Common myeloid progenitor, CD34-positive (primary cell): ENCODE data around the gene CD99.

Experiments
- CTCF ChIA-PET: fragments of 350-600 bp; sonication (Branson Sonifier 250); formaldehyde crosslinking; loops from one replicate; lab custom pipeline; 2021; ENCODE audit warnings: antibody characterized with exemption; lab: Charles Lee
- POLR2A ChIA-PET: fragments of 350-600 bp; sonication (Branson Sonifier 250); formaldehyde crosslinking; loops from one replicate; lab custom pipeline; 2021; ENCODE audit warnings: antibody characterized with exemption; lab: Charles Lee
- DNase-seq, 3 donors: peaks; one replicate each; pipeline versions ENCODE4 v3.0.0 to v3.0.0-alpha.2; 2013
- H3K27ac ChIP-seq, 2 experiments: 1 replicate in 1 of 2; 2 replicates in 1 of 2; pipeline ENCODE4 v1.7.0; 2013; ENCODE audit warnings: inconsistent platforms in 2 of 2, low read length in 2 of 2, mild to moderate bottlenecking in 2 of 2, low read depth in 1 of 2, moderate library complexity in 1 of 2; ENCODE audit not compliant: severe bottlenecking in 2 of 2, insufficient read depth in 1 of 2, poor library complexity in 1 of 2
- H3K27me3 ChIP-seq, 5 experiments: replicated peaks in 2 of 5; 1 replicate in 3 of 5; 2 replicates in 2 of 5; pipeline versions ENCODE4 v1.6.1 to v1.7.0; 2013; ENCODE audit warnings: low read length in 4 of 5, mild to moderate bottlenecking in 2 of 5, moderate library complexity in 2 of 5, inconsistent platforms in 1 of 5; ENCODE audit not compliant: insufficient read depth in 5 of 5, control insufficient read depth in 4 of 5
- H3K36me3 ChIP-seq, 4 experiments: 1 replicate in 2 of 4; 2 replicates in 2 of 4; pipeline versions ENCODE4 v1.6.1 to v1.7.0; 2013; ENCODE audit warnings: low read length in 3 of 4, control low read depth in 1 of 4, mild to moderate bottlenecking in 1 of 4; ENCODE audit not compliant: control insufficient read depth in 4 of 4, insufficient read depth in 4 of 4
- H3K4me1 ChIP-seq, 4 experiments: 1 replicate in 3 of 4; 2 replicates in 1 of 4; pipeline versions ENCODE4 v1.6.1 to v1.7.1; 2013; ENCODE audit warnings: low read length in 3 of 4, mild to moderate bottlenecking in 3 of 4, control low read depth in 1 of 4, inconsistent platforms in 1 of 4, moderate library complexity in 1 of 4; ENCODE audit not compliant: control insufficient read depth in 4 of 4, insufficient read depth in 4 of 4; ENCODE audit errors: control extremely low read depth in 1 of 4
- H3K4me3 ChIP-seq, 7 experiments: 1 replicate in 4 of 7; 2 replicates in 3 of 7; pipeline versions ENCODE4 v1.5.1 to v1.7.0; 2013; ENCODE audit warnings: mild to moderate bottlenecking in 7 of 7, low read length in 6 of 7, moderate library complexity in 6 of 7, inconsistent platforms in 2 of 7, low read depth in 2 of 7, control low read depth in 1 of 7; ENCODE audit not compliant: insufficient read depth in 4 of 7, control insufficient read depth in 1 of 7; ENCODE audit errors: extremely low read depth in 1 of 7
- H3K9me3 ChIP-seq, 5 experiments: 1 replicate in 4 of 5; 2 replicates in 1 of 5; pipeline versions ENCODE4 v1.6.1 to v1.7.1; 2013; ENCODE audit warnings: low read length in 4 of 5, mild to moderate bottlenecking in 2 of 5, inconsistent platforms in 1 of 5, low read depth in 1 of 5, moderate library complexity in 1 of 5; ENCODE audit not compliant: control insufficient read depth in 4 of 5, insufficient read depth in 2 of 5; ENCODE audit errors: control extremely low read depth in 1 of 5
- WGBS: methylation state at CpG from one replicate; pipeline ENCODE4 v1.1.5; 2013; ENCODE audit not compliant: insufficient coverage; 5-methylcytosine and 5-hydroxymethylcytosine counted together

Gene CD99

DNA sequence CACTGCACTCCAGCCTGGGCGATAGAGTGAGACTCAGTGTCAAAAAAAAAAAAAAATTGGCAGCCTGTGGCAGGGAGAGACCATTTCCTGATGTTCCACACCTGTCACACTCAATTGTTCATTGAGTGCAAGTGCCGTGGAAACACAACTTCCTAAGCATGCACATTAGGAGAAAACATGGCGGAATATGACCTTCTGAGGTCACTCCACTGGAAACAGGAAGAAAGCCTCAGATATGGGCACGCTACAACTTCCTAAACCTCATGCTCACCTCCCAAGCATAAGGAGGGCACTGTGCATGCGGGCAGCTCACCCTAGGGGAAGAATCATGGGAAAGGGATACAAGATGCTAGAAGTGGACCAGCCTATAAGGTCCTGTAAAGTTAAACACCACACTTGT is 28.5 kb upstream of the CD99 start:
- Histone ChIP-seq H3K36me3 (peaks cover 0 to 2% (median 0%) of the 10 kb centered on the region in 4 experiments), H3K4me1 (peaks cover 0 to 10% (median 3%) of the 10 kb centered on the region in 4 experiments), H3K9me3 (no peaks in the 10 kb centered on the region), H3K4me3 (no peak overlapping the region), H3K27ac (no peak overlapping the region), H3K27me3 (no peaks in the 10 kb centered on the region)
- CTCF ChIA-PET: no interaction called here
- no peak for DNase-seq
- POLR2A ChIA-PET: no interaction called here
- WGBS: 89% methylated on average over 3 of the region's 5 CpGs

DNA sequence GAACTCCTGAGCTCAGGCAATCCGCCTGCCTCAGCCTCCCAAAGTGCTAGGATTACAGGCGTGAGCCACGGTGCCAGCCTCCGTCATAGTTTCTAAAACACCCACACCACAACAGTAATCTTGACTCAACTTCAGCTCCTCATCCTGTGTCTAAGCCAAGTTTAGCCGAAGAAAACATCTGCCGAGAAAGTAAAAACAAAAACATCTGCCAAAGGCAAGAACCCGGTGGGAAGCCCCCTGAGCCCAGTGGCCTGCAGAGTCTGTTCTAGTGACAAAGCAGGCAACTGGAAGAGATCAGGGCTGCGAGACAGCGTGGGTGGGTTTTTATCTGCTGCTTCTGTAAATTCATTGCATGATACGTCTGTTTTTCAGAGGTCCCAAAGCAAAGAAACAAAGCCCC is 26.6 kb upstream of the CD99 start:
- no peak for DNase-seq
- H3K36me3 ChIP-seq: peaks cover 0 to 2% (median 0%) of the 10 kb centered on the region in 4 experiments
- no peak overlapping the region for H3K27ac ChIP-seq
- ChIA-PET POLR2A (no interaction called here), CTCF (no interaction called here)
- H3K9me3 ChIP-seq: no peaks in the 10 kb centered on the region
- no peak overlapping the region for H3K4me3 ChIP-seq
- peaks cover 0 to 5% (median 0%) of the 10 kb centered on the region in 4 experiments for H3K4me1 ChIP-seq
- 100% methylated on average over 4 of the region's 10 CpGs for WGBS
- no peaks in the 10 kb centered on the region for H3K27me3 ChIP-seq

DNA sequence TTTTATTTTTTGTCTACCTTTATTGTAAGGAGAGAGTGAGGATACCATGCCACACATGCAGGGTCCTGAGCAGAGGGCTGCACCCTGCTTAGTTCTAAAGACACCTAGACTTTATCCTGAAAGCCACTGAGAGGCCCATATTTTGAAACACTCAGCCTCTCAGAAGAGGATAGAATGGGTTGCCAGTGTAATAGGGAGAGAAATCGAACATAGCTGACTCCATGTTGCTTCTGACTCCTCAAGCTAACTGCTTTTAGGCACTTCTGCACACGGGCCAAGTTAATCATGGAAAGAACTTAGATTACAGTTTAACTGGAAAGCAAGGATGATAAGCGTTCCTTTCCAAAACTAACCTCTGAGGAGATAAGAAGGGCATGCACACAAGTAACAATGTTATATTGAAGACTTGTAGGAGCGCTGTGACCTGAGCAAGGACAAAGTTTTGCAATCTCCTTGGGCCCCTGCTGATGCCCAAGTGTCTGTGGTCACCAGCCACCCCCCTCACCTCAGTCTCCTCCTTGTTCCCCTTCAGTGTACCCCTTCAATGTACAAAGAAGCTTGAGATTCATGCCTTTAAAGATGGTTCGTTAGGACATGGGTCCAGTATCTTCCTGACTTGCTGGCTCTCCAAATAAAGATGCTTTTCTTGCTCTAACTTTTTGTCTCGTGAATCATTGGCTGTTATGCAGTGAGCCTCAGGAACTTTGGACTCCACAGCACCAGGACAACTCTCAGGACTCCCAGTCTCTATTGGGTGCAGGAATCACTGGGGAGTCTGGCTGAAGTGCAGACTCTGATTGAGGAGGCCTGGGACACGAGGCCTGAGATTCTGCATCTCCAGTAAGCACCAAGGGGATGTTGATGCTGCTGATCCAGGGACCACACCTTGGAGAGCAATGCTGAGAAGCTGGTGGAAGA is 25.4 kb upstream of the CD99 start:
- Histone ChIP-seq H3K27ac (no peak overlapping the region), H3K9me3 (no peaks in the 10 kb centered on the region), H3K36me3 (peaks cover 0 to 2% (median 0%) of the 10 kb centered on the region in 4 experiments), H3K4me3 (no peak overlapping the region), H3K4me1 (peaks cover 0 to 5% (median 0%) of the 10 kb centered on the region in 4 experiments), H3K27me3 (no peaks in the 10 kb centered on the region)
- ChIA-PET POLR2A (no interaction called here), CTCF (no interaction called here)
- DNase-seq: no peak
- WGBS: 97% methylated on average over 7 of the region's 7 CpGs

DNA sequence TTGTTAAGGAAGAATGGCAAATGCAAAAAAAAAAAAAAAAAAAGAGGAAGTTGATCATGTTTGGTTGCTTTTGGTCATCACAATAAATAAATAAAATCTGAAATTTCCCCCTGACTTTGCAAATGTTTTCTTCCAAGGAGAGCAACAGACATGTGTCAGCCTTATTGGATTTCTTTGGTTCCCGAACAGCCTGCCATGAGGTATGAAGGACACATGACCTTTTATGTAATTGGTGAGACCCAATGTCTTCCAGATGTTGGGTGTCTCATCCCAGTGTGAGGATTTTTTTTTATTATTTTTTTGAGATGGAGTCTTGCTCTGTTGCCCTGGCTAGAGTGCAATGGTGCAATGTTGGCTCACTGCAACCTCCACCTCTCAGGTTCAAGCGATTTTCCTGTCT is 24.6 kb upstream of the CD99 start:
- ChIA-PET POLR2A (no interaction called here), CTCF (no interaction called here)
- Histone ChIP-seq H3K4me1 (peaks cover 0 to 5% (median 0%) of the 10 kb centered on the region in 4 experiments), H3K27me3 (no peaks in the 10 kb centered on the region), H3K36me3 (peaks cover 0 to 2% (median 0%) of the 10 kb centered on the region in 4 experiments), H3K9me3 (no peaks in the 10 kb centered on the region), H3K27ac (no peak overlapping the region), H3K4me3 (no peak overlapping the region)
- 95% methylated on average over 2 of the region's 2 CpGs for WGBS
- peak in 1 of 3 donors; percentile 27 for DNase-seq

DNA sequence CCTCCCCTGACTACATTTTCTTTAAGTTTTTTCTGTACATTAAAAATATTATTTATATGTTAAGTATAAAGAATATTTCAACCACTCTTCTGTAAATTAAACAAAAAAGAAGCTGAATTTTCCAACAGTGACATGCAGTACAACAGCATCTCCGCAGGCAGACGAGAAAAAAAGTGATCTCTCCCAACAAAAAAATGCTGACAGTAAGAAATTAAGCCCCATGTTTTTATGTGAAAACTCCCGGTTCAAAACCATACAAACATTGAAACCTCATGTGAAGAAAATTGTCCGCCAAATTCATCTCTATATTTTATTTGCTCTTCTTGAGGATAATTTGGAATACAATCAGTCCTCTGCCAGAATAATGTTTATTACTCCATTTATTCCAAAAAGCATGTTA is 20.1 kb upstream of the CD99 start:
- POLR2A ChIA-PET: no interaction called here
- DNase-seq: no peak
- no peaks in the 10 kb centered on the region for H3K9me3 ChIP-seq
- WGBS: 63% methylated on average over 3 of the region's 4 CpGs
- CTCF ChIA-PET: no interaction called here
- peaks cover 0 to 2% (median 0%) of the 10 kb centered on the region in 4 experiments for H3K4me1 ChIP-seq
- H3K27ac ChIP-seq: no peak overlapping the region
- H3K36me3 ChIP-seq: peaks cover 0 to under 1% (median 0%) of the 10 kb centered on the region in 4 experiments
- no peaks in the 10 kb centered on the region for H3K27me3 ChIP-seq
- no peak overlapping the region for H3K4me3 ChIP-seq

DNA sequence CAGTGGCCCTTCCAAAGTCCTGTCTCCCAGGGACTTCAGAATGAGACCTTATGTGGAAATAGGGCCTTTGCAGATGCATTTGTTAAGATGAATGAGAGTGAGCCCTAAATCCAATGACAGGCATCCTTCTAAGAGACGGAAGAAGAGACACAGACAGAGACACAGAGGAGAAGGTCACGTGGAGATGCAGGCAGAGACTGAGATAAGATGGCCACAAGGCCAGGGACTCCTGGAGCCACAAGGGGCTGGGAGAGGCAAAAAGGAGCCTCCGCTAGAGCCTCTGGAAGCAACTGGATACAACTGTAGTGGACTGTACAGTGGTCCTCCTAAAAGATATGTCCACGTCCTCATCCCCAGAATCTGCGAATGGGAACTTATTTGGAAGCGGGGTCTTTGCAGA is 19.0 kb upstream of the CD99 start:
- 100% methylated on average over 6 of the region's 6 CpGs for WGBS
- POLR2A ChIA-PET: no interaction called here
- CTCF ChIA-PET: no interaction called here
- no peaks in the 10 kb centered on the region for H3K36me3 ChIP-seq
- no peak for DNase-seq
- H3K27me3 ChIP-seq: no peaks in the 10 kb centered on the region
- H3K27ac ChIP-seq: no peak overlapping the region
- H3K4me1 ChIP-seq: no peaks in the 10 kb centered on the region
- H3K4me3 ChIP-seq: no peak overlapping the region
- H3K9me3 ChIP-seq: no peaks in the 10 kb centered on the region

DNA sequence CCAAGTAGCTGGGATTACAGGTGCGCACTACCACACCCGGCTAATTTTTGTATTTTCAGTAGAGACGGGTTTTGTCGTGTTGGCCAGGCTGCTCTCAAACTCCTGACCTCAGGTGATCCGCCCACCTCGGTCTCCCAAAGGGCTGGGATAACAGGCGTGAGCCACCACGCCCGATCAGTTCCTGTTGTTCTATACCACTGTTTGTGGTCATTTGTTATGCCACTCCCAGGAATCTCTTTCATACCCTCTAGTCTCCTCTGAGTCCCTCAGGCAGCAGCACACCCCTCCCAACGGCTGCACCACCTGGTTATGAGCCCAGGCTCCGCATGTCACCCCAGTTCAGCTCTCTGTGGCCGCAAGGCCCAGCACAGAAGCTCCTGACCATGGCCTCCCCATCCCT is 17.5 kb upstream of the CD99 start:
- no peaks in the 10 kb centered on the region for H3K9me3 ChIP-seq
- no peak for DNase-seq
- no peak overlapping the region for H3K27ac ChIP-seq
- no peak overlapping the region for H3K4me3 ChIP-seq
- no peaks in the 10 kb centered on the region for H3K27me3 ChIP-seq
- H3K4me1 ChIP-seq: no peaks in the 10 kb centered on the region
- 99% methylated on average over 12 of the region's 12 CpGs for WGBS
- H3K36me3 ChIP-seq: no peaks in the 10 kb centered on the region
- ChIA-PET CTCF (no interaction called here), POLR2A (no interaction called here)
